Measurements from ENCODE around the gene COL4A4.

Gene COL4A4

DNA sequence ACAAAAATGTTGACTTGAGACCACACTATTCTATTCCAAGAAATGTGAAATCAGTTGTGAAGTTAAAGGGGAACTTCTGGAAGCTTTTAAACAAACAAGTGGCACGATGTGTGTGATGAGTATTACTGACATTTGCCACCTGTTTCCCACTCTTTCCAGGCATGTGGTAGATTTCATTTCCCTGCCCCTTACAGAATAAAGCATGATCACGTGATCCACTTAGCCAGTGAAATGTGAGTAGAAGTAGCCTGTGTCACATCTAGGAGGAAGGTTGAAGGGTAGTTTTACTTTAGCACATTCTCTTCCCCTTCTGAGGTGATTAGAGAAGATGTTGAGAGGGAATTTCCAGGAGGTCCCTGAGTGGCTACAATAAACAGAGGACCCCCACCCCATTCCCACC, 3.8 kb downstream of the COL4A4 start:
- no peak for DNase-seq

DNA sequence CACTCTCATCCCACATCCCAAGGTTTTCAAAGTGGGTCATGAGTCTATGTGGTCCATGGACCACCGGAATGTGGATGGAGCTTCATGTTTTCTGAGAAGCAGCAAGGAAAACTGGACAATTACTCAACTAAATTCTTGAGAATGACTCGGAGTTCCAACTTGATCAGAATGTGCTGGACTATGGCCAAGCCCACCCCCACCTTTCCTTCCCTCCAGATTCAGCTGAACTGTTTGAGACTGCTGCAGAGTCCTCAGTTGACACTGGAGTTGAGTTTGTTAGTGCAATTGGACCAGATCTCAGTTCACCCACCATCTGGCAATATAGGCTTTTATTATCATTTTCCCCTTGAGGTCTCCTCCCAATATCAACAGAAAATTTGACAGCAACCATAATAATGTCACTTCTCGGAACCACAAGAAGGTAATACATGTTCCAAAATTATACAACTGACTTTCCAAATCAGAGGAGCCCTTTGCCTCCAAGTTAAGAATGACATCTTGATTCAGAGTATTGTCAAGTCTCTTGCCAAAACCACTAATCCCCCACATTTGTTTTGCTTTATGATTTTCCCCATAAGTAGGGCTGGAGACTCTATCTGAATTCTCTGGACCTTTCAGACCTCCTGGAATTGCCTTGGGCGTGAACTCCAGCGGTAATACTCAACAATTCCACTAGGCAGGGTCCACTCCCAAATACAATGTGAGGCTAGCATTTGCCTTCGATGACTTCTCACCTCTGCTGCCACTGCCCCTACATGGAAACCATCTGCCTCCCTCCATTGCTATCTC, 8.8 kb downstream of the COL4A4 start:
- DNase-seq: no peak

DNA sequence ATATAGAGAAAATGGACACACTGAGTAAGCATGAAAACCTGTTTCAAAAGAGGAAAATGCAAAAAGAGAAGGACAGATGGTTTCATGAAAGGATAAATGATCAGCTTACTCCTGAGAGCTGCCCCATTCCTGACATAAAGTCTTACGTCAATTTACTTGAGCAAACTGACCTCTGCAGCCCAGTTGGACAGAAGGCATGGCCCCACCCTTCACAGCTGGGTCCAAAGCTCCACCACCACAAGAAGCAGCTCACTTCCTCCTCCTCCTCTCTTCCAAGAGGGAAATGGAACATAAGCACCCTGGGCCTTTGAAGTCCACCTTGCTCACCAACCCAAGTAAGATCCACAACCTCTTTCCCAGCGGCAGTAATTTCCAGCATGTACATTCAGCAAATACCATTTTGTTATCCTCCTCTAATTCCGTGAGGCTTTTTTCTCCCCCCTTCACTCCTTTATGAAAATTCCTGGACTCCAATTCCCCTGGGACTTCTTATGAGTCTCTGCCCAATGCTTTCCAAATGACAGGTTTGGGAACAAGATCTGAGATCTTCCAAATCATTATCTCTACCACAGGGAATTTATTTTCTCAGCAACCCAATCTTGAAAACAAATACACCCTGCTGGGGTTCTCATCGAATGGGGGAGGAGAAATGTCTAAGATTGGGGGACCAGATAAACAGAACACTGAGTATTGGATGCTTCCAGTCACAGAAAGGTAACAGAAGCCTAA, 10.1 kb downstream of the COL4A4 start:
- DNase-seq: no peak

- DNase-seq: no peak
Observed at GRCh38 chr2:227153307-227153706, 10.7 kb downstream of the COL4A4 start.

- no peak for DNase-seq
Observed at GRCh38 chr2:227152093-227152766, 11.8 kb downstream of the COL4A4 start.

- DNase-seq: no peak
Observed at GRCh38 chr2:227150222-227150936, 13.6 kb downstream of the COL4A4 start.

DNA sequence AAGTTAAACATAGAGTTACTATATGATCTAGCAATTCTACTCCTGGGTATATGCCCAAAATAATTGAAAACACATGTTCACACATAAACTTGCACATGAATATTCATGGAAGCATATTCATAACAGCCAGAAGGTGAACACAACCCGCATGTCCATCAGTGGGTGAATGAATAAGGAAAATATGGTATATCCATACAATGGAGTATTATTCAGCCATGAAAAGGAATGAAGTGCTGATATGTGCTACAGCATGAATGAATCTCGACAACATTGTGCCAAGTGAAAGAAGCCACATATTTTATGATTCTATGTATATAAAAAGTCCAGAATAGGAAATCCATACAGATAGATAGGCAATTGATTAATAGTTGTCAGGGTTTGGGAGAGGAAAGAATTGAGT, 15.9 kb downstream of the COL4A4 start:
- DNase-seq: no peak

- no peak for DNase-seq
Observed at GRCh38 chr2:227147023-227147422, 17.0 kb downstream of the COL4A4 start.

DNA sequence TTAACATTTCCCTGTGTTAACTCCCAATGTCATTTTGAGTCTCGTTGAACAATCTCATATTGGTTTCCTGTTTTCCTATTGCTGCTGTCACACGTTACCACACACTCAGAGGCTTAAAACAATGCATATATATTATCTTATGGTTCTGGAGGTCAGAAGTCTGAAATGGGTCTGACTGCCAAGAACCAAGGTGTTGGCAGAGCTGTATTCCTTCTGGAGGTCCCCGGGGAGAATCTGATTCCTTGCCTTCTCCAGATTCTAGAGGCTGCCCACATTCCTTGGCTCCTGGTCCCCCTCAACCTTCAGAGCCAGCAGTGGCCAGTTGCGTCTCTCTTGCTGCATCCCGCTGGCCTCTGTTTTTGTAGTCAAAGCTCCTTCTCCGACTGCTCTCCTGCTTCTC, 17.5 kb downstream of the COL4A4 start:
- DNase-seq: no peak

- DNase-seq: no peak
Observed at GRCh38 chr2:227143895-227144294, 20.1 kb downstream of the COL4A4 start.

DNA sequence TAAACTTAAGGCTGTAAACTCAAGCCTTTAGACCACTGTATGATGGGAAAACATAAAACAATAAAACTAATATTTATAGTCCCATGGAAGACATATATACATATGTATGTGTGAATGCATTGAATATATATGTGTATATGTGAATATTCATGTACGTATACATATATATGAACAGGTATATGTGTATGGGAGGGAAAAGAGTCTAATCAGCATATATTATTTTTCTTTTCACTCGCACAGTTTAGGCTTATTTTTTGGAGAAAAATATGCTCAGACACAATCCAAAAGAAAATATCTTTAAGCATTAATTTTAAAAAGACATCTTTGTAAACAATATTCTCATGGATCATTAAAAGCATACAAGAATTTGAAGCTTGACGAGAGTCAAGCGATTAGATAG, 22.7 kb downstream of the COL4A4 start:
- DNase-seq: no peak

DNA sequence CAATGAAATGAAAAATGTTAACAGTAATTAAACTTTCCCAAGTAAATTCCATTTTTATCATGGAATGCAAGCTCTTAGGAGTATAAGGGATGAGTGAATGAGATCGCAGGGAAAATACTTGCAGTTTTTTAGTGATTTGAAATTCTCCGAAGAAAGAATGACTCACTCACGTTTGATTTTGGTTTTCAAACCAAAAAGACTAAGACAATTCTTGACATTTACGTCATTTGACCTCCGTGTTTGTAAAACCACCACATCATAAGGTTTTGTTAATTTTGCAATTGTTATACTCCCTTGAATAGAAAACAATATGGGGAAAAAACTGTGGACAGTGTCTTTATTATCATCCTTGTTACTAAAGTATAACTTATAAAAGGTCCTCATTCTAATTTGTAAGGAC, 29.4 kb downstream of the COL4A4 start:
- DNase-seq: no peak

DNA sequence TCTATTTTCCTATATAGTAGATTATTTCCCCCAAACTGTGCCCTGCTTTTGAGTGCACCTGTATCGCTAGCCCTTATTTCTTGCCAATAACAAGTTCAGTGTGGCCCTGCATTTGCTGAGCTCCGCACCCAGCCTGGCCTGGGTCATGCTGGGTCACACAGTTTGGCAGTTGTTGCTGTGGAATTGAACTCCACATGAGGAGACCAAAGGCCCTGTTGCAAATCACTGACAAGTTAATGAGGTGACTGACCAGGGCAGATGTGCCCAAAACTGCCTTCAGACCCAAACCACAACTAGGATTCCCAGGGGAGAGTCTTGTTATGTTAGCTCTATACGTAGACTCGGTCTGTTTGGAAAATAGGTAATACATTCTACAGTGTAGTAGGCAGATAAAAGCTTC, 31.0 kb downstream of the COL4A4 start:
- no peak for DNase-seq

DNA sequence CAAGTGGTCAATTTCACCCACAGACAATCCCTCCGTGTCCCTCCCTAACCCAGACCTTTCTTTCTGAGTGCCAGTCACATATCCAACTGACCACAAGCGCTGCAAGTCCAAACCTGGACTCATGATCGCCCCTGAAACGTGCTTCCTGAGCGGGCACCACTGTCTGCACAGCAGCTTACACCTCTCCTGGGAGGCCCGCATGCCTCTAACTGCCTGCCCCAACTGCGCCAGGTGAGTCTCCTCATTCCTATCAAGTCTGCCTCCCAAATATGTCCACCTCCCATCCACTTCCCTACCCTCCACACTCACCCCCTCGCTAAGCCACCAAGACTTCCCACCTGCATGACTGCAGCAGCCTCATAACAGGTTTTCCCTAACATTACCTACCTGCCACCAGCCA, 33.4 kb downstream of the COL4A4 start:
- no peak for DNase-seq

DNA sequence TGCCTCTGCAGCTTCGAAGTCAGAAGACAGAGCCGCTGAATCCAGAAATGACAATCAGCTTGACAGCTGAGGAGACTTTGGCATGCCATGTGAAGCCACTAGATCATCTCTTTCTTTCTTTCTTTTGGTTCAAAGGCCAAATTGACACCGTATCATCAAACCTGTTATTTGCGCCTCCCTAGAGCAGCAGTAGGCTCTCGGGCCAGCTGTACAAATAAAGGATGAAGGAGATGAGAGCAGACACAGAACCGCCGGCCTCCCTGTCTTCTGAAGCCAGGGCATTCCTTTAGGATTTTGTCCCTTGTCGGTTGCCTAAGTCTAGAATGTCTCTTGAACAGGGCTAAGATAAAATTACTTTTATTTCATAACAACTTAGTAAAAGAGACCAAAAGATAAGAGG, 36.8 kb downstream of the COL4A4 start:
- DNase-seq: no peak

DNA sequence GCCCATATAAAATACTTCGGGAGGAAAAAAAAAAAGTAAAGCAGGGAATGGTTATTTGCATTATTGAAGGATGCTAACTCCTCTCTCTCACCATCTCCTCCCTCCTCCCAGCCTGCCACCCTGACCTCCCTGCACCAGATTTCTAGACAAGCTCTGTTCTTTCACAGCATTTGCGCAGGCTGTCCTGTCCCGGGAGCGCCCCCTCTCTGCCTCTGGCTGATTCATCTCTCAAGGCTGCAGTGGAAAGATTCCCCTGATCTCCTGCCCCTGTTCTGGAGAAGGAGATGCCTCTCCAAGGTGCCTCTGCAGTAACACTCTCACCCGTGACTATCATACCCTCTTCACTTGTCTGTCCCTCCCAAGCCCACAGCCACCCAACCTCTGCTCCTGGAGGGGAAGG, 38.5 kb downstream of the COL4A4 start:
- DNase-seq: no peak

- no peak for DNase-seq
Observed at GRCh38 chr2:227124811-227125210, 39.2 kb downstream of the COL4A4 start.

GRCh38 chr2:227123697-227124096, 40.3 kb downstream of the COL4A4 start:
- no peak for DNase-seq

- DNase-seq: no peak
Observed at GRCh38 chr2:227118353-227118752, 45.7 kb downstream of the COL4A4 start.

GRCh38 chr2:227117852-227118251, 46.2 kb downstream of the COL4A4 start:
- DNase-seq: no peak

DNA sequence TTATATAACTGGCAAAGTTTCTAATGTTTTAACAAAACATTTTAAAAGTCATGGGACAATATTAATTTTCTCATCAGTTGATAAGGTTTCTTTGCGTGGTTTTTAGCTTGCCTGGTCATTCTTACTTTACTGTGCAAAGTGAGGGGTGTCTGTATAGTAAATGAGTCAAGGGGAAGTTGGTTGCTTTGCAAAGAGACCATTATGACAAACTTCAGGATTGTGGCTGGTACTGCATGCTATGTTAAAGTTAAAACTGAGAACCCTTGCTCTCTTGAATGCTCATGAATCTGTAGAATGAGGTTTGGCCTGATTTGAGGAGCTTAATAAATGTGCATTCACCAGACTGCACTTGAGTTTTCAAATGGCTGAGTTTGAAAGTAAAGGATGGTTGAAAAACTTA, 47.0 kb downstream of the COL4A4 start:
- no peak for DNase-seq

DNA sequence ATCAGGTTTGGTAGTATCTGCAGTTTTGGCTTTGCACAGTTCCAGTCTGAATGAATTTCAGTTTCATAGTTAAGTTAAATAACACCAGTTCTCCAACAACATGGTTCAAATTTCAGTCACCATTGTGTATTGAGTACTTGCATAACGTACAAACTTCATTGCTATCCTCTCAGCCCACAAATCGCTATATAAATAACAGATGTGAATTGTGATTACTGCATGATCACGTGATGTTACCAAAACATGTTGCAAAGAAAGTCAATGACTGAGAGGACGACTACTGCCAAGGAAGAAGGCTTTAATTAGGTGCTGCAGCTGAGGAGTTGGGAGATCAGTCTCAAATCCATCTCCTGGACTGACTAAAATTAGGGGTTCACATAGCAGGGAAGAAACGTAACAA, 48.2 kb downstream of the COL4A4 start:
- DNase-seq: no peak
